K562 (cell line): ENCODE measurements around the gene DAPK2. TPM values are rescaled to one million over a fixed set of nuclear protein-coding genes. Genes with fewer than 3 reads are reported as not detected.
A peak's percentile ranks its signal among the peaks of the same experiment; 100 is the strongest.

Source experiments
- BCL6 ChIP-seq: fragments of 250-450 bp; sonication (Bioruptor Pico); IDR thresholded peaks from 2 replicates; pipeline ENCODE4 v1.4.0; 2020
- BHLHE40 ChIP-seq: IDR thresholded peaks from 2 replicates; pipeline ENCODE4 v1.6.1; 2011; ENCODE audit warnings: low read length, improper control_type of control experiment
- CBX5 ChIP-seq: IDR thresholded peaks from 2 replicates; pipeline ENCODE4 v1.6.1; 2014; ENCODE audit warnings: low read depth, borderline replicate concordance
- CBX8 ChIP-seq: fragments of 200-600 bp; sonication (generic); IDR thresholded peaks from 2 replicates; pipeline ENCODE4 v1.6.1; 2012; ENCODE audit warnings: borderline replicate concordance, mixed run types, low read depth, mild to moderate bottlenecking, moderate library complexity, mixed read lengths, low read length, control low read depth, inconsistent platforms; ENCODE audit not compliant: poor library complexity, severe bottlenecking; ENCODE audit errors: extremely low read depth
- CREB1 ChIP-seq, 2 experiments: sonication (generic) in 1 of 2; formaldehyde crosslinking in 1 of 2; IDR thresholded peaks; 2 replicates each; pipeline versions ENCODE4 v1.6.1 to v1.8.0; 2012 to 2022; ENCODE audit warnings: inconsistent platforms in 1 of 2, mild to moderate bottlenecking in 1 of 2, missing genetic modification reagents in 1 of 2, moderate library complexity in 1 of 2
- ELF1 ChIP-seq: fragments of 200-800 bp; sonication (Bioruptor generic); IDR thresholded peaks from 2 replicates; pipeline ENCODE4 v1.6.1; 2016; ENCODE audit warnings: missing genetic modification characterization, missing compliant biosample characterization
- HOXB6 ChIP-seq: fragments of 250-450 bp; sonication (Bioruptor Pico); IDR thresholded peaks from 2 replicates; pipeline ENCODE4 v1.5.1; 2022; ENCODE audit warnings: mild to moderate bottlenecking, borderline replicate concordance
- KDM1A ChIP-seq, 2 experiments: fragments of 450-650 bp; IDR thresholded peaks; 2 replicates each; pipeline ENCODE4 v1.6.1; 2016; ENCODE audit warnings: mild to moderate bottlenecking in 2 of 2
- KDM2B ChIP-seq: fragments of 250-450 bp; sonication (Bioruptor Pico); IDR thresholded peaks from 2 replicates; pipeline ENCODE4 v1.8.0; 2021; ENCODE audit warnings: mild to moderate bottlenecking, moderate library complexity
- MCM2 ChIP-seq: fragments of 450-650 bp; IDR thresholded peaks from 2 replicates; pipeline ENCODE4 v1.6.1; 2017; ENCODE audit warnings: low read depth, mild to moderate bottlenecking
- PCBP1 ChIP-seq: fragments of 200-400 bp; formaldehyde crosslinking; IDR thresholded peaks from 2 replicates; pipeline ENCODE4 v1.6.1; 2018; ENCODE audit warnings: mild to moderate bottlenecking, low read depth, low read length; ENCODE audit not compliant: poor library complexity, severe bottlenecking
- PHB ChIP-seq: fragments of 250-450 bp; sonication (Bioruptor Pico); IDR thresholded peaks from 2 replicates; pipeline ENCODE4 v1.5.0; 2021
- POLR2G ChIP-seq: fragments of 200-400 bp; formaldehyde crosslinking; IDR thresholded peaks from 2 replicates; pipeline ENCODE4 v1.6.1; 2017; ENCODE audit warnings: low read depth, mild to moderate bottlenecking, antibody characterized with exemption, low read length, moderate library complexity
- PTBP1 ChIP-seq: fragments of 200-400 bp; formaldehyde crosslinking; IDR thresholded peaks from 2 replicates; pipeline ENCODE4 v1.6.1; 2017; ENCODE audit warnings: low read depth, low read length
- RFX5 ChIP-seq: IDR thresholded peaks from 2 replicates; pipeline ENCODE4 v1.6.1; 2011; ENCODE audit warnings: low read depth, mild to moderate bottlenecking, improper control_type of control experiment, low read length
- RFX7 ChIP-seq: fragments of 250-450 bp; sonication (Bioruptor Pico); IDR thresholded peaks from 2 replicates; pipeline ENCODE4 v1.5.1; 2021; ENCODE audit warnings: mild to moderate bottlenecking
- TFAM ChIP-seq: fragments of 250-450 bp; sonication (Bioruptor Pico); conservative IDR thresholded peaks from 2 replicates; pipeline ENCODE4 v1.5.0; 2021; ENCODE audit warnings: mild to moderate bottlenecking, moderate library complexity
- ZNF274 ChIP-seq: IDR thresholded peaks from 2 replicates; pipeline ENCODE4 v1.6.1; 2011; ENCODE audit warnings: low read depth, mild to moderate bottlenecking, low read length, moderate library complexity, borderline replicate concordance
- ZNF282 ChIP-seq: sonication (generic); formaldehyde crosslinking; IDR thresholded peaks from 2 replicates; pipeline ENCODE4 v1.8.1; 2023; ENCODE audit warnings: missing genetic modification reagents
- ZNF384 ChIP-seq: IDR thresholded peaks from 2 replicates; pipeline ENCODE4 v1.6.1; 2012; ENCODE audit warnings: low read depth, low read length, improper control_type of control experiment
- ZNF41 ChIP-seq: fragments of 250-450 bp; sonication (Bioruptor Pico); conservative IDR thresholded peaks from 2 replicates; pipeline ENCODE4 v1.4.0; 2020; ENCODE audit warnings: mild to moderate bottlenecking
- ZNF780A ChIP-seq: fragments of 250-450 bp; sonication (Bioruptor Pico); IDR thresholded peaks from 2 replicates; pipeline ENCODE4 v1.5.0; 2021; ENCODE audit warnings: mild to moderate bottlenecking
- polyA plus RNA-seq, 8 experiments: library from polyadenylated mRNA; depleted of rRNA in 4 of 8; stranded (reverse) in 5 of 8; unstranded in 3 of 8; fragments of >200 nt; fragmentation: Nextera tagmentation in 2 of 8; fragmentation: Illumina TruSeq in 1 of 8; extraction: Ambion mirVana in 2 of 8; extraction: Trizol in 1 of 8; gene quantifications; 2 replicates each; pipeline versions ENCODE4 v1.2.1 to v1.2.3, GENCODE V29; 2011 to 2014; ENCODE audit warnings: inconsistent platforms in 1 of 8, missing spikeins in 1 of 8
- total RNA-seq, 7 experiments: library from RNA; depleted of rRNA in 6 of 7; stranded (reverse); fragments of >200 nt in 6 of 7; fragmentation: Illumina TruSeq in 2 of 7; extraction: Trizol in 2 of 7; gene quantifications; 2 replicates each; pipeline versions ENCODE4 v1.2.1 to v1.2.3, GENCODE V29; 2011 to 2021; ENCODE audit warnings: low replicate concordance in 1 of 7
- TF ChIP-seq, protein P1 (sequence below): fragments of 200-800 bp; sonication (Bioruptor generic); IDR thresholded peaks from 2 replicates; pipeline ENCODE4 v1.6.1; 2016; ENCODE audit warnings: missing genetic modification characterization, missing compliant biosample characterization
- TF ChIP-seq, protein P2 (sequence below): fragments of 250-450 bp; sonication (Bioruptor Pico); IDR thresholded peaks from 2 replicates; pipeline ENCODE4 v1.4.0; 2020; ENCODE audit warnings: mild to moderate bottlenecking, moderate library complexity

The DAPK2 gene
- total and polyA plus RNA-seq, 9 of the 15 experiments (the other 6 are each of a cell fraction or from before 2014, with no cell fraction given) = 0.14 to 5.2 (median 2.2) TPM

DNA sequence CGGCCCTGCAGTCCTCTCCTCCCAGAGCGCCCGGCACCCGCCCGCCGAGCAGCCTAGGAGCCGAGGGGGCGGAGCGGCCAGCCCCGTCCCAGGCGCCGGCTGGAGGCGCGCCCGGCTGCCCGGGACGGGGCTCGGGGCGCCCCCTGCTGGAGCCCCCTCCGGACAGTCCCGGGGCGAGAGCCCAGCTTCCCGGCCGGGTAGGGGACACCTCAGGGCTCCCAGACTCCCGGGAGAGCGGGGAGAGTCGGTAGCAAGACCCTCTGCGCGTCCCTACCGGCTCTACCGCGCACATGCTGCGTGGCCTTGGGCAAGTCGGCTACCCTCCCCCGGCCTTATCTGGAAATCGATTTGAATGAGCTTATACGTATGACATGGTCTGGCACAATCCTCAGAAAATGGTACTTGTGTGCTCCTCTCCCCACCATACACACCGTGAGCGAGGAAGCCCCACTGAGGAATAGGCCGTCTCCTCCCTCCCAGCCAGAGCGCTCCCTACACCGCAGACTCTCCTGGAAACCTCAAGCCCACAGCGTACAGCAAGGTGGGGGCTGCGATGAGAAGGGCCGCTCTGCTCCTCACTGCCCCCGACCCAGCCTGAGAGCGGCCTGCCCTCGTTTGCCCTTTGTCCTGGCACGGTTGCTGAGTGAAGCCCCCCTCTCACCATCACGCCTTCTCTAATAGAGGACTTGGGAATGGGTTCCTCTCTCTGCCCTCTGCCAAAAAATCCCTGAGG lies at the start of gene DAPK2 (continued):
- TF ChIP-seq PHB (no peak), CBX5 (no peak), CBX8 (no peak), ZNF282 (CRISPR knock-in tag) (no peak; the same call in 1 of the 2 replicates), ZNF384 (no peak), HOXB6 (no peak), KDM1A (IDR thresholded peaks at IDR 0.05) (no peak), ZNF41 (CRISPR knock-in tag) (no peak), MCM2 (no peak), KDM2B (CRISPR knock-in tag) (no peak), ZNF274 (no peak), BCL6 (CRISPR knock-in tag) (no peak), PTBP1 (no peak), POLR2G (peak; percentile 61), PCBP1 (no peak), ZNF780A (no peak), CREB1 (IDR thresholded peaks at IDR 0.05) (0 out of 2 replicates have a peak, but pooled peaks have one; percentile 18), CREB1 (CRISPR knock-in tag; IDR thresholded peaks at IDR 0.05) (no peak), BHLHE40 (no peak), RFX7 (CRISPR knock-in tag) (no peak), ELF1 (tag) (no peak), TFAM (CRISPR knock-in tag) (no peak), RFX5 (no peak)
- TF ChIP-seq, protein P1, sequence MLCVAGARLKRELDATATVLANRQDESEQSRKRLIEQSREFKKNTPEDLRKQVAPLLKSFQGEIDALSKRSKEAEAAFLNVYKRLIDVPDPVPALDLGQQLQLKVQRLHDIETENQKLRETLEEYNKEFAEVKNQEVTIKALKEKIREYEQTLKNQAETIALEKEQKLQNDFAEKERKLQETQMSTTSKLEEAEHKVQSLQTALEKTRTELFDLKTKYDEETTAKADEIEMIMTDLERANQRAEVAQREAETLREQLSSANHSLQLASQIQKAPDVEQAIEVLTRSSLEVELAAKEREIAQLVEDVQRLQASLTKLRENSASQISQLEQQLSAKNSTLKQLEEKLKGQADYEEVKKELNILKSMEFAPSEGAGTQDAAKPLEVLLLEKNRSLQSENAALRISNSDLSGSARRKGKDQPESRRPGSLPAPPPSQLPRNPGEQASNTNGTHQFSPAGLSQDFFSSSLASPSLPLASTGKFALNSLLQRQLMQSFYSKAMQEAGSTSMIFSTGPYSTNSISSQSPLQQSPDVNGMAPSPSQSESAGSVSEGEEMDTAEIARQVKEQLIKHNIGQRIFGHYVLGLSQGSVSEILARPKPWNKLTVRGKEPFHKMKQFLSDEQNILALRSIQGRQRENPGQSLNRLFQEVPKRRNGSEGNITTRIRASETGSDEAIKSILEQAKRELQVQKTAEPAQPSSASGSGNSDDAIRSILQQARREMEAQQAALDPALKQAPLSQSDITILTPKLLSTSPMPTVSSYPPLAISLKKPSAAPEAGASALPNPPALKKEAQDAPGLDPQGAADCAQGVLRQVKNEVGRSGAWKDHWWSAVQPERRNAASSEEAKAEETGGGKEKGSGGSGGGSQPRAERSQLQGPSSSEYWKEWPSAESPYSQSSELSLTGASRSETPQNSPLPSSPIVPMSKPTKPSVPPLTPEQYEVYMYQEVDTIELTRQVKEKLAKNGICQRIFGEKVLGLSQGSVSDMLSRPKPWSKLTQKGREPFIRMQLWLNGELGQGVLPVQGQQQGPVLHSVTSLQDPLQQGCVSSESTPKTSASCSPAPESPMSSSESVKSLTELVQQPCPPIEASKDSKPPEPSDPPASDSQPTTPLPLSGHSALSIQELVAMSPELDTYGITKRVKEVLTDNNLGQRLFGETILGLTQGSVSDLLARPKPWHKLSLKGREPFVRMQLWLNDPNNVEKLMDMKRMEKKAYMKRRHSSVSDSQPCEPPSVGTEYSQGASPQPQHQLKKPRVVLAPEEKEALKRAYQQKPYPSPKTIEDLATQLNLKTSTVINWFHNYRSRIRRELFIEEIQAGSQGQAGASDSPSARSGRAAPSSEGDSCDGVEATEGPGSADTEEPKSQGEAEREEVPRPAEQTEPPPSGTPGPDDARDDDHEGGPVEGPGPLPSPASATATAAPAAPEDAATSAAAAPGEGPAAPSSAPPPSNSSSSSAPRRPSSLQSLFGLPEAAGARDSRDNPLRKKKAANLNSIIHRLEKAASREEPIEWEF (CRISPR knock-in tag) = no peak
- TF ChIP-seq, protein P2, sequence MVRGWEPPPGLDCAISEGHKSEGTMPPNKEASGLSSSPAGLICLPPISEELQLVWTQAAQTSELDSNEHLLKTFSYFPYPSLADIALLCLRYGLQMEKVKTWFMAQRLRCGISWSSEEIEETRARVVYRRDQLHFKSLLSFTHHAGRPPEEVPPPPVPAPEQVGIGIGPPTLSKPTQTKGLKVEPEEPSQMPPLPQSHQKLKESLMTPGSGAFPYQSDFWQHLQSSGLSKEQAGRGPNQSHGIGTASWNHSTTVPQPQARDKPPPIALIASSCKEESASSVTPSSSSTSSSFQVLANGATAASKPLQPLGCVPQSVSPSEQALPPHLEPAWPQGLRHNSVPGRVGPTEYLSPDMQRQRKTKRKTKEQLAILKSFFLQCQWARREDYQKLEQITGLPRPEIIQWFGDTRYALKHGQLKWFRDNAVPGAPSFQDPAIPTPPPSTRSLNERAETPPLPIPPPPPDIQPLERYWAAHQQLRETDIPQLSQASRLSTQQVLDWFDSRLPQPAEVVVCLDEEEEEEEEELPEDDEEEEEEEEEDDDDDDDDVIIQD (CRISPR knock-in tag) = no peak
